HG03060 (cell line): Measurements from ENCODE around the gene LSM4.

Experiments used
- ATAC-seq: cut with Tn5 transposase; IDR thresholded peaks from one replicate; pipeline ENCODE4 v1.9.1; 2021; ENCODE audit warnings: low read depth, moderate number of reproducible peaks; ENCODE audit not compliant: unreplicated experiment

LSM4 gene

DNA sequence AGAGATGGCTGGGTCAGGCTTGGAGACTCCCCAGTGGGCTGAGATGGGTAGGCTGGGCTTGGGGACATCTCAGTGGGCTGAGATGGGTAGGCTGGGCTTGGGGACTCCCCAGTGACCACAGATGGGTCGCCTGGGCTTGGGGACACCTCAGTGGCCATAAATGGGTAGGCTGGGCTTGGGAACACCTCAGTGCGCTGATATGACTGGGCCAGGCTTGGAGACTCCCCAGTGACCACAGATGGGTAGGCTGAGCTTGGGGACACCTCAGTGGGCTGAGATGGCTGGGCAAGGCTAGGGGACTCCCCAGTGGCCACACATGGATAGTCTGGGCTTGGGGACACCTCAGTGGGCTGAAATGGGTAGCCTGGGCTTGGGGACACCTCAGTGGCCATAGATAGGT lies 61.4 kb downstream of the LSM4 start:
- ATAC-seq = no peak

DNA sequence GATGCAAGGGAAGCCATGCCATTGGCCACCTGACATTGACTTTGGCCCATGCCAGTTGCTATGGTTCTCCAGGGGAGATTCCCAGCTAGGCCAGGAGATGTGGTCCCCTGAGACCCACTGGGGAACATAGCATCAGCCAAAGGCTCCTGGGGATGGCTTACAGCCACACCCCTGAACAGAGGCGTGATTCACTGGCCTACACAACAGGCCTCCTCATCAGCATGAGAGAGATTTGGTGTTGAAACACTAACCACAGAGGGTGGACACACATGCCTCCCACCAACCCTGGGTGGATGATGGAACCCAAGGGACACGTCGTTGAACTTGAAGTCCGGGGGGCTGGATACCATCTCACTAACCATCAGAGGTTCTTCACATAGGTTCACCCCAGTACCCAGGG lies 63.0 kb downstream of the LSM4 start:
- no peak for ATAC-seq

DNA sequence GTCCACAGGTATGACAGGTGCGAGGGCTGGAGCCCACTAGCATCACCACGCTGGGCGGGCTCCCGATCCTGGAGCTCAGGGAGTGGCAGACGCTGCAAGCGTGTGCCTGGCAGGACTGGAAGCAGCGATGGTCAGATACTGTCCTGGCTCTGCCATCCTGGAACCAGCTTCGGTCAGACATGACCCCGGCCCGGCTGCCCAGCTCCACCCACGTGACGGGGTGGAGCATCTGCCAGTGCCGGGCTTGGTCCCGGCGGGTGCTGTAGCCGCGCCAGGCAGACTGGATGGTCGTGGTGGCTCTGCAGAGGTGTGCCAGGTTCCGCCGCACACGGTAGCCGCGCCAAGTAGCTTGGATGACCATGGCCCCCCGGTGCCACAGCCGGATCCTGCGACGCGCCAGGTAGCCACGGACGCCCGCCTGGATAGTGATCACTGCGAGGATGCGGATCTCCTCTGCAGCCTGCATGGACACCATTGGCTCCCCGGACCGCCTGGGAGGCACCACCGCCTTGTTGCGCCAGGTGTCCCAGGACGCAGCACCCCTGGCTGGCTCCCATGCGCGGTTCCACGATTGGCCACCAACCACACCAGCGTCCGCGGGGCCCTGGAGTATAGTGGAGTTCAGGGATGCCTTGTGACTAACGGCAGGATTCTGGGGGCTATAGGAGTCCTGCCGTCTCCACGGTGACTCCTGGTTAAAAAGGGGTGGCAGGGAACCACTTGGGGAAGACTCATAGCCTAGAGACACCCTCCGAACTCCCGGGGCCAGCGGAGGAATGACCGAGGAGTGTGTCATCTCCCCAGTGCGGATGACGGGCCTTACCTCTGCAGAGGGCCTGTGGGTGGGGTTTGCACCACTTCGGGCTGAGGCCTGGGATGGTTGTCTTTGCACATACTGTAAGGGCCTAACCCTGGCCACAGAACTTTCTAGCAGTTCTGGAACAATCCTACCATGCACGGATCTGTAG lies 65.1 kb downstream of the LSM4 start:
- ATAC-seq = no peak
